Dendritic cell treated with granulocyte-macrophage colony-stimulating factor and Interleukin-4, amounts not matched to agents 40 ng/mL and 50 ng/mL, for 4 days (primary cell): ENCODE measurements around the gene UROC1.

ENCODE experiments used
- H3K27ac Mint-ChIP-seq: one replicate; pipeline ENCODE4 v1.8.0; 2022; ENCODE audit warnings: mild to moderate bottlenecking, mixed read lengths
- H3K27me3 Mint-ChIP-seq: one replicate; pipeline ENCODE4 v1.8.0; 2022; ENCODE audit warnings: mild to moderate bottlenecking, mixed read lengths
- H3K36me3 Mint-ChIP-seq: one replicate; pipeline ENCODE4 v1.8.0; 2022; ENCODE audit warnings: low read depth, mixed read lengths
- H3K4me1 Mint-ChIP-seq: one replicate; pipeline ENCODE4 v1.8.0; 2022; ENCODE audit warnings: low read depth, mixed read lengths
- H3K4me3 Mint-ChIP-seq: one replicate; pipeline ENCODE4 v1.8.0; 2022; ENCODE audit warnings: mild to moderate bottlenecking, moderate library complexity, mixed read lengths
- H3K9me3 Mint-ChIP-seq: one replicate; pipeline ENCODE4 v1.8.0; 2022; ENCODE audit warnings: mixed read lengths
- intact Hi-C: fragments of 100-400 bp; cut with micrococcal nuclease; formaldehyde crosslinking; loops from one replicate; pipeline ENCODE4 v1.15.0; 2022

The UROC1 gene

DNA sequence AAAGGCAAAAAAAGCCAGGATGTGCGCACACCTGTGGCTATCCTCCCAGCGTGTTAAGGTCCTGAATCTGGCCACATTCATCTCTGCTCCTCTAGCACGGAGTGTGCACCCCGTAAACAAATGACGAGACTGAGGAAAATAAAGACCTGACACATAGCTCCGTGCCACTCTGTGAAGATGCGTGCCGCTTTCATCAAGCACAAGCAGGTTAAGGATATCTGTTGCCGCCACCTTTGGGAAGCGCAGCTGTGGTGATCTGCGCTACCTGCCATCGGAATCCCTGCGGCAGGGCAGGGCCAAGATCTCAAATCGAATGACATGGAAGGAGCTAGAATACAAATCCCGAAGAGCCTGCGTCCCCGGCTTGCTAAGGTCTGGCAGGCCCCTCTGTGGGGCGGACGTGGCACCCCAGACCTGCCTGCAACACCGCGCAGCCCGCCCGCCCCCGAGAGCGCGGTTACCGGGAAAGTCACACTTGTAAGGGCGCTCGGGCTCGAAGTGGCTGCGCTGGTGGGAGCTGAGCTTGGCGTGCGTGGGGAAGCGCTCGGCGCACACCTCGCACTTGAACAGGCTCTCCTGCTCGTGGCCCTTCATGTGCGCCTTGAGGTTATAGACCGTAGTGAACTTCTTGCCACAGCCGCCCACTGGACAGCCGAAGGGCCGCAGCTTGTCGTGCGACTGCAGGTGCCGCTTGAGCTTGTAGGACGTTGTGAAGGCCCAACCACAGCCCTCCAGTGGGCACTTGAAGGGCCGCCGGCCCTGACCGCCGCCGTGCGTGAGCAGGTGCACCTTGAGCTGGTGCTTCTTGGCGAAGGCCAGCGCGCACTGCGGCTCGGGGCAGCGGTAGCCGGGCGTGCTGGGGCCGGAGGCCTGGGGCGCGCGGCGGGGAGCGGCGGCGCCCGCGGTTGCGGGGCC is 42.8 kb downstream of the UROC1 start:
- Mint-ChIP-seq H3K4me1 (peaks cover 46% of the 10 kb centered on the region), H3K9me3 (no peaks in the 10 kb centered on the region), H3K36me3 (peaks cover 40% of the 10 kb centered on the region)

DNA sequence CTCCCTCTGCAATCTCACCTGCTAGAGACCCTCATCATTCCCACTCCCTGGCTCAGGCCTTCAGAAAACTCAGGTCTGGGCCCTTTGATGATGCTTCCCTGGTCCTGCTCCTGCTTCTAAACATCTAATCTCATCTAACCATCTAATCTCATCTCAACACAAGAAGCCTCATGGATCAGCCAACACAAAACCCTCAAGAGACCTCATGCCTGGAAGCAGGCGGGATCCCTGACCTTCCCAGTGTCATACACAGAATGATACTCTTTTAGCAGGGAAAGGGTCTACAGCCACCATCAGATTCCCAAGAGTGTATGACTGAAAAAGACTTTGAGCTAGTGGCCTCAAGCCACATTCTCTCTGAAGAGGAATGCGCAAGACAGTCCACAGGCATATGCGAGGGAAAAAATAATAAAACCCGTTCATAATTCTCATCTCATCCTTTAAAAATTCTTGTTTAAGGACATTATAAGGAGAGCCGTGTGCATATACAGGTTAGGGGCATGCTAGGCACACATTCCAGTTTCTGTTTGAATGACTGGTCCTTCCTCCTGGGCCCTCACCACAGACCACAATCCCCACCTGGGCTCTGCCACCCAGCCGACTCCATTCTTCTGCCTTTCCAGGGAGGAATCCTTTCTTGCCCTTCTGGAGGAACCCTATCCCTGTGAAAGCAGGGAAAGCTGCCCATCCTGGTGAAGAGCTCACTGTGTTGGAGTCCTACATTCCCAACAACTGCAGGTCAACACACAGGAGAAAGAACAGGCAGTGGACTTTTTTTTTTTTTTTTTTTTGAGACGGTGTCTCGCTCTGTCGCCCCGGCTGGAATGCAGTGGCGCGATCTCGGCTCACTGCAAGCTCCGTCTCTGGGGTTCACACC is 44.0 kb downstream of the UROC1 start:
- Mint-ChIP-seq H3K4me3 (peak overlapping the region; percentile 79), H3K4me1 (peaks cover 58% of the 10 kb centered on the region), H3K27me3 (no peaks in the 10 kb centered on the region), H3K9me3 (no peaks in the 10 kb centered on the region), H3K27ac (peak overlapping the region; percentile 72), H3K36me3 (peaks cover 53% of the 10 kb centered on the region)
- intact Hi-C loops, result loop anchor here (1.0 to 10.0 kb wide), 2 partner anchors 8 to 119 kb away; partner anchors contain the start of gene KLF15

More for the DNA sequence above, 42.8 kb downstream of the UROC1 start:
- no peaks in the 10 kb centered on the region for H3K27me3 Mint-ChIP-seq
- peak overlapping the region; percentile 72 for H3K27ac Mint-ChIP-seq
- H3K4me3 Mint-ChIP-seq, result peak overlapping the region; percentile 79
- intact Hi-C loops, result loop anchor here (10.0 kb wide), 1 partner anchor 120 kb away; the partner anchor contains the start of gene KLF15

DNA sequence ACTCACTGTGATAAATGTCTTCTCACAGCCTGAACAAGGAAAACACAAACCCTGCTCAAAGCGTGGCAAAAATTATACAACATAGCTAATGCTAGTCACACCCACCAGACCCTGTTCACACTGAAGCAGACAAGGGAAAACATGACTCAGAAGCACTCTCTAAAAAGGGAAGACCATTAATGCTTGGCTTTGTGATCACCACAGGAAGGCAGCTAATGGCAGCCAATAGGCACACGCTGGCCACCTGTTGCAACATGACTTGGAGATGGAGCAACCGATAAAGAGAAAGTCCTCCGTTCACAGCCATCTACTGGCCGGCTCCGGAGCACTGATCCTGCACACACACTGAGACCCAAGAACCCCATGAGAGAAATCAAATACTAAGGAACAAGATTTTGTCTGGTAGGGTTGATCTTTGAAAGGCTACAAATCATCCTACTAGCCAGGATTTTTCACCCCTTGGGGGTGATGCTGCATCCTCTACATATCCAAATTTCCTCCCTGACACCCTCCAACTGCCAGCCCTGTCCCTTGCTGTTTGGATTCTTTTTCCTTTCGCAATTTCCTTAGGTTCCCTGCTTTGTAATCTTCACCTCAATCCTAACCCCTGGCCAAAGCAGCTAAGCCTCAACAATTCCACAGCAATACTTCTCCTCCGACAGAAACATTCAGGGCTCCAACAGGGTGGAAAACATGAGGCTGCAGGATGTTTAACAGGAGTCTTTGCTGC is 45.1 kb downstream of the UROC1 start:
- Mint-ChIP-seq H3K4me1 (peaks cover 69% of the 10 kb centered on the region), H3K27me3 (no peaks in the 10 kb centered on the region), H3K9me3 (no peaks in the 10 kb centered on the region), H3K4me3 (peak overlapping the region; percentile 79), H3K36me3 (peaks cover 63% of the 10 kb centered on the region), H3K27ac (peak overlapping the region; percentile 72)
- intact Hi-C loops, result loop anchor here (1.0 to 10.0 kb wide), 2 partner anchors 7 to 118 kb away; partner anchors contain the start of gene KLF15

DNA sequence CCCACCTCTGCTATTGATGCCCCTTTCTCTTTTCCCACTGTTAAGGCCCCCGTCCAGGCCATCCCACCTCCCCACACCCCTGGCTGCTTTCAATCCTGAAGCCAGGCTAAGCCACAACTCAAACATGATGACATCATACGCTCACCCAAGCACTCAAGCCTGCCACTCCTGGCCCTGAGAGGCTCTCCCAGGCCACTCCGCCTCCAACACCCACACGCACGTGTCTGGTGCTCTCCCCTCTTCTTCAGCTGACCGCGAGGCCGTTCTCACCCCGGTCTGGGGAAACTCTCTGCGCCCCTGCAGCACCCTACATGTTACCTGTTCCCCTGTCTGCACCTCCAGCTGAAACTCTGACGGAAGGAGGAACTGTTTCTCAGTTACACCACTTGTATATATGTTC is 48.1 kb downstream of the UROC1 start:
- Mint-ChIP-seq H3K9me3 (no peaks in the 10 kb centered on the region), H3K27me3 (no peaks in the 10 kb centered on the region), H3K27ac (peak overlapping the region; percentile 0), H3K4me1 (peaks cover 83% of the 10 kb centered on the region), H3K36me3 (peaks cover 85% of the 10 kb centered on the region), H3K4me3 (no peak overlapping the region)
- intact Hi-C loops, result no loop called here

DNA sequence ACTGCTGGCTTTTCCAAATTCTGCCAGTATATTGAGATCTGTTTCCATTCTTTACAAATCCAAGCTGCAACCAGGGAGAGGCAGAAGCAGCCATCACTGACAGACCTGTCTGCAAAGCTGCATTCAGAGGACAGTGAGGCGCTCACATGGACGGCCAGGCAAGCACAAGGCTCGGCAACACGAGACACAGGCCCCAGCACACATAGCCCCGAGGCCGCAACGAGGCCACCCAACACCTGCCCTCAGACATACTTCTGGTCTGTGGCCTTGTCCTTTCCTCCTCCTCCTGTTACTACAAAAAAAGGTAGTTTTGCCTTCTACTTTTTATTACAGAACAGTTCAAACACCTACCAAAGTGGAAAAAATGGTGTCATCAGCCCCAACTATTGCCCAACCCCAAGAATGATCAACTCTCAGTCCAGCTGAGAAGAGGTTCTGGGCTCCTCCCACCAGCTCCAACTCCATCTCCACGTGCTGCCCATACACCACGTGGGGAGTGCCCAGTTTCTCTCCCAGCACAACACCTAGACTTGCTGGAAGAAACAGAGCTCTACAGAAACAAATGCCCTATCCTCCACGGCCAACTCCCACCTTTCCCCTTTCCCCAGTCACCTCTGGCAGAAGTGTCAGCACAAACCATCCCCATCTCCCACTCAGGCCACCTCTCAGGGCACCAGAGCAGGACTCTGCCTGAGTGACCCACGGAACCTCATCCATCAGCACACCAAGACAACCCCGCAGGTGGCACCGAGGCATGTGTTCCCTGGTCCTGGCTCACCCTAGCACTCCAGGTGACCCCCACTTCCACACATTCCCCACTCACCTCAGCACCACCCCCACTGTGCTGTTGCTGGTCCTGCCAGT is 49.3 kb downstream of the UROC1 start:
- Mint-ChIP-seq H3K27ac (peak overlapping the region; percentile 6), H3K4me1 (peaks cover 75% of the 10 kb centered on the region), H3K4me3 (no peak overlapping the region), H3K9me3 (no peaks in the 10 kb centered on the region), H3K27me3 (no peaks in the 10 kb centered on the region), H3K36me3 (peaks cover 83% of the 10 kb centered on the region)
- intact Hi-C loops, result no loop called here

DNA sequence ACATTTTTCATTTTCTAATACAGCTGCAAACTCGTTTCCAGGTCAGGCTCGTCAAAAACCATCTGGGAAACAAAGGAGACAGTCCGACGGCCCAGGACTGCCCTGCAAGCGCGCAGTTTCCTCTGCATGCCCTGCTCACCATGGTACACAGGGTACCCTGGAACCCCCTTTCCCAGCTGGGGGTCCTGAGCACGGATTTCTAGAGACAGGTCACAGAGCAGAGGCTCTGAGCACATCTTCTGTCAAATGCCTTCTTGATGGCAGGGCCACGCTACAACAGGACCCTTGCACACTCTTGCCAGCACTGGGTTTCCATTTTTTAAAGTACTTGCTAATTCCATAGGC is 50.0 kb downstream of the UROC1 start:
- Mint-ChIP-seq H3K27me3 (no peaks in the 10 kb centered on the region), H3K4me1 (peaks cover 68% of the 10 kb centered on the region), H3K4me3 (no peak overlapping the region), H3K9me3 (no peaks in the 10 kb centered on the region), H3K27ac (peak overlapping the region; percentile 6), H3K36me3 (peaks cover 83% of the 10 kb centered on the region)
- intact Hi-C loops, result no loop called here

DNA sequence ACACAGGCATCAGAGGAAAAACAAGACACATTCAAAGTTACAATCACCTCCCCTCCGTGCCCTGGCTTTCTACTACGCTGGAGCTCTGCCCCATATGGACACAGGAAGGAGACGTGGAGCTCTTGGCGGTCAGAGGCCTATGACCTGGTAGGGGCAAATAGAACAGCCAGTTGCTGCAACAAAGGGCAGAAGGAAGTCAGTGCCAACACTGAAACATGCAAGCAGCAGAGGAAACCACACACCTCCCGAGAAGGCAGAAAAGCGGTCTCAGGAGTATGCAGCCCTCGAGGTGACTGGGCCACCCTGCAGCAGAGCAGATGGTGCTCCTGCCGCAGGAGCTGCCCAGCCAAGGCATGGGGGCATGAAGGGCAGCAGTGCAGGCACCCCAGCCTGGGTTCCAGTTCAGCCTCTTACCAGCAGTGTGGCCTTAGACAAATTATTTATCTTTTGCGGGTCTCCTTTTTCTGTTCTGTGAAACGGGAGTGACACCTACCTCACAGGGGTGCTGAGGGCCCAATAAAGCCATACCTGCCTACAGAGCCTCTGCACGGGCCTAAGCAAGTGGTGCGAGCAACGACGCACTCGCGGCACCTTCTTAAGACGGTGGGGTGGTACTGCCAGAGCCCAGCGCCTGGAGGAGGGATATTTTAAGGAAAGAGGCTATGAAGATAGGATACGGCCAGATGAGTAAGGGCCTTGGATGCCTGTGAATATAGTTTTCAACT is 50.5 kb downstream of the UROC1 start:
- Mint-ChIP-seq H3K27ac (peak overlapping the region; percentile 83), H3K36me3 (peaks cover 86% of the 10 kb centered on the region)

DNA sequence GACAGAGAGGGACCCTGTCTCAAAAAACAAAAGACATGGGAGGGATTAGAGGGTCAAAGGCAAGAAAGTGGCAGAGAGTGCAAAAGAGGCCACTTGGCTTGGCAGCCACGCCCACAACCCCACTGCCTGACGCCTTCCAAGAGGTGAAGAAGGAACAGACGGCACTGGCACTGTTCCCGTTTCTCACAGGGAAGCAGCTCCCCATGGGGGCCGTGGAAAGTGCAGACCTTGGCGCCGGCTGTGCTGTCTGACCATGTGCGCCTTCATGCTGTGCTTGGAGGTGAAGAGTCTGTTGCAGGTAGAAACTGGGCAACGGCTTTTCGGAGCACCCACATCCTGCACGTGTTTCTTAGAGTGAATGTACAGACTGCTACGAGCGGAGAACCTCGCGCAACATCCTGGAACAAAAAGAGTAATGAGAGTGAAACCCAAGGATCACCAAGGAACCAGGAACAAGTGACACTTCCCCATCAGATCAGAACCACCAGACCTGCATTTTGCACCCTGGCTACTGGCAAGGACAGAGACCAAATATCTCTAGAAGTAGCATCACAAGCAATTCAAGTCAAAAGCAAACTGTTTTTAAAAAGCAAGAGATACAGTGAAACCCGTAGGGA is 51.5 kb downstream of the UROC1 start:
- peaks cover 61% of the 10 kb centered on the region for H3K4me1 Mint-ChIP-seq
- H3K4me3 Mint-ChIP-seq, result peak overlapping the region; percentile 64
- H3K36me3 Mint-ChIP-seq, result peaks cover 93% of the 10 kb centered on the region
- no peaks in the 10 kb centered on the region for H3K9me3 Mint-ChIP-seq
- H3K27ac Mint-ChIP-seq, result peak overlapping the region; percentile 83
- no peaks in the 10 kb centered on the region for H3K27me3 Mint-ChIP-seq
- intact Hi-C loops, result loop anchor here (1.0 kb wide), 1 partner anchor 7 kb away; no protein-coding TSS in a partner anchor

More for the DNA sequence above, 50.5 kb downstream of the UROC1 start:
- intact Hi-C loops, result no loop called here
- Mint-ChIP-seq H3K27me3 (no peaks in the 10 kb centered on the region), H3K4me1 (peaks cover 63% of the 10 kb centered on the region), H3K9me3 (no peaks in the 10 kb centered on the region), H3K4me3 (no peak overlapping the region)

DNA sequence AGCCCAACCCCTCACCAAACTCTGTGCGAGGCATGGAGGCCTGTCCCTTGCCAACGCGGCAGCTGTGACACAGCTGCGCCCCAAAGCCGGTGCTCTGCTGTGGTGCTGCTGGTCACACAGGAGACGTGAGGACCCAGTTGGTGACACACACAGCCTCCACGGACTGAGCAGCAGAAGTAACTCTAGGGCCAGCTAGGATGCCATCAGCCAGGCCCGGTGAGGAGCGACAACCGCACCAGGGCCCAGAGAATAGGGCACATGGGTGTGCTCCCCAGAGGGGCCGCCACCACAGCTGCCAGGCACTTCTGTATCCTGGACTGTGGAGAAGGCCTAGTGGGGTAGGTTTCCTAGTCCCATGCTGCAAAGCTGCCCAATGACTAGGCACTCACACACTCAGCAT is 52.6 kb downstream of the UROC1 start:
- Mint-ChIP-seq H3K27me3 (no peaks in the 10 kb centered on the region), H3K9me3 (no peaks in the 10 kb centered on the region), H3K4me3 (peak overlapping the region; percentile 6), H3K4me1 (peaks cover 59% of the 10 kb centered on the region), H3K27ac (peak overlapping the region; percentile 83), H3K36me3 (peaks cover 91% of the 10 kb centered on the region)
- intact Hi-C loops, result loop anchor here (1.0 kb wide), 1 partner anchor 8 kb away; no protein-coding TSS in a partner anchor

DNA sequence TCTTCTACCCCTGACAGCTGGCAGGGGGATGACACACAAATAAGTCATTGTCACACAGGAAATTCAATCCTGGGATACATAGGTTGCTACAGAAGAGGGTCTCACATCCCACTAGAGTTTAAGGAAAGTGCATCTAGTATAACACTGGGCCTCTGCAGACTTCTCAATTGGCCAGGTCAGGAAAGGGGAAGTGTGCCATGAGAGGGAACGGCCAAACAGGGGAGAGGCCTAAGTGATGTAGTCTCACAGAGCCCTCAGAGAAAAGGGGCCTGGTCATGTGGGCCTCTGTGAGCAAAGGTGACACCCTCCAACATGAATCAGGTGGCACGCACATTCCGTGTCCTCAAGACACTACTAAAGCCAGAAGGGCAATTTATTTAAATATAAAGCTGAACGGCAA is 53.1 kb downstream of the UROC1 start:
- Mint-ChIP-seq H3K4me3 (peak overlapping the region; percentile 23), H3K27me3 (no peaks in the 10 kb centered on the region), H3K27ac (peak overlapping the region; percentile 83), H3K36me3 (peaks cover 91% of the 10 kb centered on the region), H3K9me3 (no peaks in the 10 kb centered on the region), H3K4me1 (peaks cover 54% of the 10 kb centered on the region)
- intact Hi-C loops, result no loop called here

DNA sequence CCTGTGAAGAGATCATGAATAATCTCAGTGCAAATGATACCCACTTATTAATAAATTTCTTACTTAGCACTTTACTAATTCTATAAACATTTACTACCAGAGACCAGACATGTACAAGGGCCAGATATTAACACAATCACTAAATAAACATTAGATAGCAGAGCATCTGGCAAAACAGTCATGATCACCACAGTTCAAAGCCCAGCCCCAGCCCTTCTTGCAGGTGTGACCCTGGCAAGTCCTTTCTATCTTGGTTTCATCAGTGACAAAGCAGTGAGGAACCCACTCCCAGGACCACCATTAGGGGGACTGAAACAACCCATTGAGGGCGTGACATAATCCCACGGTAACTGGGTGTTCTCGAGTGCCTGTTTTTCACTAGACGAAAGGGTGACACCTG is 53.5 kb downstream of the UROC1 start:
- peak overlapping the region; percentile 83 for H3K27ac Mint-ChIP-seq
- no peaks in the 10 kb centered on the region for H3K27me3 Mint-ChIP-seq
- peaks cover 50% of the 10 kb centered on the region for H3K4me1 Mint-ChIP-seq
- H3K36me3 Mint-ChIP-seq, result peaks cover 91% of the 10 kb centered on the region
- H3K4me3 Mint-ChIP-seq, result no peak overlapping the region
- no peaks in the 10 kb centered on the region for H3K9me3 Mint-ChIP-seq
- intact Hi-C loops, result no loop called here

DNA sequence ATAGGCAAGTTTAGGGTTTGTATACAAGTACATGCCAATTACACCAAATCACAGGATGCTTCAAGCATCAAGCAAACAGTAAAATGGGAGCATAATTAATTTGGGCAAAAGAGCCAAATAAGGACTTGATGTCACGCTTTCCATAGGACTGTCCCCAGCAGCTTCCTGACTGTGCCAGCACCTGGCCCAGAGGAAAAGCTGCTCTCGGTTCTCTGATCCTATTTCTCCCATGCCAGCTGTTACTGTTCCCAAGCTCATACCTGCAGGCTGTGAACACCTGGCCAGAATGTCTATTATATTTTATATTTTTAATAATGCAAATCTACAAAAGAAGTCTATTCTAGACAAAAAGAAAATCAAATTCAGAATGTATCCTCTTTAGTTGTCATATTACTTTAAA is 54.1 kb downstream of the UROC1 start:
- intact Hi-C loops, result no loop called here
- Mint-ChIP-seq H3K4me1 (peaks cover 45% of the 10 kb centered on the region), H3K27ac (no peak overlapping the region), H3K4me3 (no peak overlapping the region), H3K36me3 (peaks cover 91% of the 10 kb centered on the region), H3K9me3 (no peaks in the 10 kb centered on the region), H3K27me3 (no peaks in the 10 kb centered on the region)
